Hematopoietic multipotent progenitor cell treated with erythropoietin and hydrocortisone succinate and interleukin-3 and kit ligand, for 17 days (in vitro differentiated cells): Measurements from ENCODE around the gene RAP1GDS1.

Experiments
- DNase-seq: peaks from one replicate; pipeline ENCODE4 v3.0.0-alpha.2; 2015; ENCODE audit warnings: low spot score

The RAP1GDS1 gene

GRCh38 chr4:98260579-98261404, at the start of gene RAP1GDS1:
Gene RAP1GDS1 (plus strand): TSS chr4:98261384. CDS start chr4:98261566, 182 bp downstream.
- DNase-seq, result peak; percentile 80

GRCh38 chr4:98222306-98222705, 38.9 kb upstream of the RAP1GDS1 start:
- no peak for DNase-seq

GRCh38 chr4:98226396-98226795, 34.8 kb upstream of the RAP1GDS1 start:
- DNase-seq, result no peak

- DNase-seq, result no peak
Measured at GRCh38 chr4:98230961-98231360, 30.2 kb upstream of the RAP1GDS1 start.

- no peak for DNase-seq
Measured at GRCh38 chr4:98232202-98232601, 29.0 kb upstream of the RAP1GDS1 start.

- no peak for DNase-seq
Measured at GRCh38 chr4:98237204-98237603, 24.0 kb upstream of the RAP1GDS1 start.

- no peak for DNase-seq
Measured at GRCh38 chr4:98242063-98242462, 19.1 kb upstream of the RAP1GDS1 start.

- DNase-seq, result no peak
Measured at GRCh38 chr4:98242538-98242937, 18.6 kb upstream of the RAP1GDS1 start.

- DNase-seq, result no peak
Measured at GRCh38 chr4:98245226-98245625, 16.0 kb upstream of the RAP1GDS1 start.

GRCh38 chr4:98248934-98249333, 12.2 kb upstream of the RAP1GDS1 start:
- DNase-seq, result no peak

- DNase-seq, result no peak
Measured at GRCh38 chr4:98249831-98250230, 11.4 kb upstream of the RAP1GDS1 start.

- no peak for DNase-seq
Measured at GRCh38 chr4:98253499-98253898, 7.7 kb upstream of the RAP1GDS1 start.

GRCh38 chr4:98260047-98260578, 1.1 kb upstream of the RAP1GDS1 start:
- no peak for DNase-seq

- no peak for DNase-seq
Measured at GRCh38 chr4:98261405-98262291, 464 bp downstream of the RAP1GDS1 start.

GRCh38 chr4:98262431-98262830, 1.2 kb downstream of the RAP1GDS1 start:
- no peak for DNase-seq

GRCh38 chr4:98267498-98267897, 6.3 kb downstream of the RAP1GDS1 start:
- no peak for DNase-seq

- no peak for DNase-seq
Measured at GRCh38 chr4:98275145-98275544, 14.0 kb downstream of the RAP1GDS1 start.

- DNase-seq, result no peak
Measured at GRCh38 chr4:98283219-98284189, 22.3 kb downstream of the RAP1GDS1 start.

- DNase-seq, result no peak
Measured at GRCh38 chr4:98284640-98285046, 23.5 kb downstream of the RAP1GDS1 start.

GRCh38 chr4:98285676-98286075, 24.5 kb downstream of the RAP1GDS1 start:
- no peak for DNase-seq

- no peak for DNase-seq
Measured at GRCh38 chr4:98287328-98287727, 26.1 kb downstream of the RAP1GDS1 start.
